GM12875 (cell line): Measurements from ENCODE around the gene MRNIP.

Experiments
- H3K4me3 ChIP-seq: one replicate; pipeline ENCODE4 v1.5.1; 2011; ENCODE audit warnings: low read depth, low read length, control low read depth
- CTCF ChIP-seq: IDR thresholded peaks from 2 replicates; pipeline ENCODE4 v1.5.1; 2011; ENCODE audit warnings: low read depth, mild to moderate bottlenecking, control low read depth, inconsistent platforms, low read length, moderate library complexity, borderline replicate concordance; ENCODE audit not compliant: insufficient read depth

MRNIP gene

GRCh38 chr5:179887095-179887494 lies 28.5 kb upstream of the MRNIP start:
- no peak overlapping the region for H3K4me3 ChIP-seq
- no peak for TF ChIP-seq CTCF

- H3K4me3 ChIP-seq = no peak overlapping the region
- TF ChIP-seq CTCF = no peak
Measured at GRCh38 chr5:179886190-179886911, 27.7 kb upstream of the MRNIP start.

- TF ChIP-seq CTCF = no peak
- no peak overlapping the region for H3K4me3 ChIP-seq
Measured at GRCh38 chr5:179885491-179886090, 27.0 kb upstream of the MRNIP start.

- TF ChIP-seq CTCF = no peak
- H3K4me3 ChIP-seq = no peak overlapping the region
Measured at GRCh38 chr5:179883163-179883562, 24.5 kb upstream of the MRNIP start.

- no peak for TF ChIP-seq CTCF
- H3K4me3 ChIP-seq = no peak overlapping the region
Measured at GRCh38 chr5:179882338-179882737, 23.7 kb upstream of the MRNIP start.

GRCh38 chr5:179880848-179881590 lies 22.4 kb upstream of the MRNIP start:
- H3K4me3 ChIP-seq = no peak overlapping the region
- no peak for TF ChIP-seq CTCF
